GM12878 (cell line): ENCODE results near the gene GRAMD1B. TPM values are rescaled to one million over a fixed set of nuclear protein-coding genes. Genes with fewer than 3 reads are reported as not detected.

Experiments
- ATAC-seq: fragments of 200-7000 bp; cut with Tn5 transposase; 3 replicates; pipeline ENCODE4 v1.9.1; 2020; ENCODE audit warnings: mild to moderate bottlenecking, moderate library complexity
- BruUV-seq: library from RNA; stranded (reverse); fragments of 400-500 nt; replicated peaks from 2 replicates; lab custom pipeline; 2021; lab: Mats Ljungman, UMichigan
- CTCF ChIA-PET: fragments of 300-600 bp; sonication (Branson Sonifier 250); formaldehyde crosslinking; extraction: SDS; loops from one replicate; lab custom pipeline; 2021; ENCODE audit warnings: inconsistent platforms; lab: Yijun Ruan, JAX
- POLR2A ChIA-PET: fragments of 350-600 bp; formaldehyde crosslinking; extraction: SDS; loops from one replicate; lab custom pipeline; 2021; ENCODE audit warnings: inconsistent platforms; lab: Charles Lee
- RAD21 ChIA-PET: fragments of 300-600 bp; sonication (Branson Sonifier 250); formaldehyde crosslinking; loops from one replicate; lab custom pipeline; 2023; ENCODE audit warnings: antibody characterized with exemption; ENCODE audit not compliant: unreplicated experiment; lab: Charles Lee
- SMC1A ChIA-PET: fragments of 300-600 bp; sonication (Branson Sonifier 250); formaldehyde crosslinking; loops from one replicate; lab custom pipeline; 2023; ENCODE audit not compliant: unreplicated experiment, uncharacterized antibody; lab: Charles Lee
- DNase-seq: peaks from one replicate; pipeline ENCODE4 v3.0.0-alpha.2; 2011; ENCODE audit warnings: low read depth, low spot score
- FAIRE-seq: peaks from 3 replicates; lab custom pipeline; 2011; peaks lifted over from hg19 to GRCh38; lab: Jason Lieb, UNC
- H2AFZ ChIP-seq: 2 replicates; pipeline ENCODE4 v1.6.0; 2011; ENCODE audit warnings: low read depth, low read length, control low read depth; ENCODE audit not compliant: control insufficient read depth
- H3K27ac ChIP-seq: 2 replicates; pipeline ENCODE4 v1.5.1; 2011; ENCODE audit warnings: control low read depth; ENCODE audit not compliant: control insufficient read depth, insufficient read depth
- H3K27me3 ChIP-seq, 2 experiments: replicated peaks in 1 of 2; 2 replicates each; pipeline versions ENCODE4 v1.6.0 to v1.6.1; 2011; ENCODE audit warnings: low read length in 1 of 2; ENCODE audit not compliant: control insufficient read depth in 2 of 2, insufficient read depth in 2 of 2
- H3K36me3 ChIP-seq, 2 experiments: 2 replicates each; pipeline ENCODE4 v1.5.1; 2011; ENCODE audit warnings: low read length in 1 of 2; ENCODE audit not compliant: control insufficient read depth in 2 of 2, insufficient read depth in 2 of 2
- H3K4me1 ChIP-seq: 2 replicates; pipeline ENCODE4 v1.6.1; 2011; ENCODE audit warnings: mild to moderate bottlenecking, low read length, moderate library complexity, mixed read lengths; ENCODE audit not compliant: control insufficient read depth, insufficient read depth
- H3K4me2 ChIP-seq: 2 replicates; pipeline ENCODE4 v1.6.0; 2011; ENCODE audit warnings: control low read depth; ENCODE audit not compliant: control insufficient read depth, insufficient read depth
- H3K4me3 ChIP-seq: fragments of 200-600 bp; sonication (generic); 2 replicates; pipeline ENCODE4 v1.5.1; 2016
- H3K79me2 ChIP-seq: 2 replicates; pipeline ENCODE4 v1.6.0; 2011; ENCODE audit warnings: low read length; ENCODE audit not compliant: control insufficient read depth, insufficient read depth
- H3K9ac ChIP-seq: 2 replicates; pipeline ENCODE4 v1.8.0; 2011; ENCODE audit warnings: low read length, control low read depth, mixed read lengths; ENCODE audit not compliant: control insufficient read depth, insufficient read depth
- H3K9me3 ChIP-seq: replicated peaks from 3 replicates; pipeline ENCODE4 v1.5.1; 2011; ENCODE audit warnings: mild to moderate bottlenecking, low read length; ENCODE audit not compliant: control insufficient read depth, insufficient read depth
- H4K20me1 ChIP-seq: 2 replicates; pipeline ENCODE4 v1.6.0; 2011; ENCODE audit not compliant: control insufficient read depth, insufficient read depth
- CTCF ChIP-seq, 3 experiments: IDR thresholded peaks in 2 of 3; conservative IDR thresholded peaks in 1 of 3; 2 replicates each; pipeline ENCODE4 v1.5.1; 2011; ENCODE audit warnings: low read depth in 3 of 3, low read length in 3 of 3, mild to moderate bottlenecking in 3 of 3, control low read depth in 2 of 3, moderate library complexity in 2 of 3, inconsistent platforms in 1 of 3, mixed read lengths in 1 of 3; ENCODE audit not compliant: control insufficient read depth in 2 of 3, insufficient read depth in 1 of 3; ENCODE audit errors: extremely low read depth in 1 of 3
- E4F1 ChIP-seq: fragments of 450-650 bp; IDR thresholded peaks from 2 replicates; pipeline ENCODE4 v1.6.1; 2018; ENCODE audit warnings: borderline replicate concordance, mild to moderate bottlenecking; ENCODE audit not compliant: partially characterized antibody
- EED ChIP-seq: sonication (generic); IDR thresholded peaks from 2 replicates; pipeline ENCODE4 v1.6.1; 2016; ENCODE audit warnings: antibody characterized with exemption, low read depth
- ELK1 ChIP-seq: IDR thresholded peaks from 2 replicates; pipeline ENCODE4 v1.6.1; 2012; ENCODE audit warnings: low read depth, low read length, improper control_type of control experiment
- FOXM1 ChIP-seq: IDR thresholded peaks from 2 replicates; pipeline ENCODE4 v1.6.1; 2012; ENCODE audit warnings: low read depth, mild to moderate bottlenecking, inconsistent platforms, low read length, moderate library complexity
- JUND ChIP-seq: IDR thresholded peaks from 2 replicates; pipeline ENCODE4 v1.6.1; 2012; ENCODE audit warnings: low read depth, mild to moderate bottlenecking, low read length, improper control_type of control experiment, moderate library complexity
- LARP7 ChIP-seq: fragments of 450-650 bp; IDR thresholded peaks from 2 replicates; pipeline ENCODE4 v1.6.1; 2017; ENCODE audit warnings: mild to moderate bottlenecking
- NKRF ChIP-seq: fragments of 450-650 bp; conservative IDR thresholded peaks from 2 replicates; pipeline ENCODE4 v1.6.1; 2017; ENCODE audit warnings: mild to moderate bottlenecking, moderate library complexity
- NR2C1 ChIP-seq: fragments of 450-650 bp; IDR thresholded peaks from 2 replicates; pipeline ENCODE4 v1.6.1; 2017; ENCODE audit warnings: antibody characterized with exemption, mild to moderate bottlenecking, moderate library complexity
- NR2C2 ChIP-seq: IDR thresholded peaks from 2 replicates; pipeline ENCODE4 v1.6.1; 2011; ENCODE audit warnings: borderline replicate concordance, low read depth; ENCODE audit not compliant: control insufficient read depth, insufficient read length
- POLR2AphosphoS5 ChIP-seq: IDR thresholded peaks from 2 replicates; pipeline ENCODE4 v1.6.1; 2011; ENCODE audit warnings: mild to moderate bottlenecking, low read length, inconsistent platforms
- SUPT20H ChIP-seq: IDR thresholded peaks from 2 replicates; pipeline ENCODE4 v1.6.1; 2011; ENCODE audit warnings: low read depth, mild to moderate bottlenecking, low read length, moderate library complexity, borderline replicate concordance; ENCODE audit not compliant: control insufficient read depth
- SUZ12 ChIP-seq: fragments of 200-600 bp; sonication (generic); IDR thresholded peaks from one replicate; pipeline ENCODE4 v1.6.1; 2018; ENCODE audit warnings: antibody characterized with exemption, mild to moderate bottlenecking; ENCODE audit not compliant: unreplicated experiment
- TBL1XR1 ChIP-seq: IDR thresholded peaks from 2 replicates; pipeline ENCODE4 v1.6.1; 2012; ENCODE audit warnings: low read depth, low read length, improper control_type of control experiment
- ZBED1 ChIP-seq: IDR thresholded peaks from 2 replicates; pipeline ENCODE4 v1.6.1; 2016; ENCODE audit warnings: borderline replicate concordance
- WGBS: methylation state at CpG from one replicate; pipeline ENCODE4 v1.1.6; 2016; ENCODE audit warnings: low lambda C conversion rate; ENCODE audit not compliant: insufficient replicate concordance, insufficient coverage; ENCODE audit errors: missing lambda C conversion rate; 5-methylcytosine and 5-hydroxymethylcytosine counted together
- in situ Hi-C: fragments of 300-500 bp; cut with MboI; formaldehyde crosslinking; loops from 9 replicates; pipeline ENCODE4 v1.14.3; 2018; ENCODE audit warnings: mixed read lengths
- intact Hi-C: fragments of 100-400 bp; cut with micrococcal nuclease; formaldehyde crosslinking; loops from one replicate; pipeline ENCODE4 v1.14.2; 2022; ENCODE audit not compliant: unreplicated experiment
- polyA plus RNA-seq, 11 experiments: library from polyadenylated mRNA; depleted of rRNA in 4 of 11; unstranded in 6 of 11; stranded (reverse) in 5 of 11; fragments of >200 nt; fragmentation: Nextera tagmentation in 4 of 11; fragmentation: Illumina TruSeq in 1 of 11; extraction: Ambion mirVana in 4 of 11; extraction: Trizol in 1 of 11; gene quantifications; 1 replicate in 1 of 11; 2 replicates in 10 of 11; pipeline versions ENCODE4 v1.2.1 to v1.2.3, GENCODE V29; 2011 to 2016; ENCODE audit warnings: inconsistent platforms in 2 of 11, missing spikeins in 2 of 11, low read depth in 1 of 11
- total RNA-seq, 4 experiments: library from RNA; depleted of rRNA in 3 of 4; stranded (reverse); fragments of >200 nt in 3 of 4; fragmentation: Illumina TruSeq in 1 of 4; extraction: Trizol in 1 of 4; gene quantifications; 2 replicates each; pipeline versions ENCODE4 v1.2.1 to v1.2.3, GENCODE V29; 2013 to 2021

The GRAMD1B gene
- total and polyA plus RNA-seq, 10 of the 15 experiments (the other 5 are each of a cell fraction or from before 2014, with no cell fraction given): 1.9 to 49.1 (median 26.9) TPM

GRCh38 chr11:123438131-123438627 lies 8.1 kb downstream of the GRAMD1B start:
- intact Hi-C loops (no loop called here), in situ Hi-C loops (no loop called here)
- ChIA-PET CTCF (interaction anchor here (0.6 to 10.6 kb wide), 4 partner anchors 24 to 30 kb away, joined by 3 to 137 read pairs (median 3); no protein-coding TSS in a partner anchor), POLR2A (no interaction called here), SMC1A (interaction anchor here (0.7 to 1.5 kb wide), 4 partner anchors 31 to 42 kb away, joined by 3 to 4 read pairs (median 3); no protein-coding TSS in a partner anchor), RAD21 (interaction anchor here (1.7 kb wide), 1 partner anchor 31 kb away, joined by 8 read pairs; no protein-coding TSS in a partner anchor)
- Histone ChIP-seq H3K4me1 (peaks cover 19% of the 10 kb centered on the region), H3K4me2 (no peak overlapping the region), H3K36me3 (no peaks in the 10 kb centered on the region), H3K27me3 (no peaks in the 10 kb centered on the region), H3K4me3 (no peak overlapping the region), H3K9ac (no peak overlapping the region), H4K20me1 (no peaks in the 10 kb centered on the region), H3K27ac (no peak overlapping the region), H2AFZ (no peak overlapping the region), H3K9me3 (no peaks in the 10 kb centered on the region), H3K79me2 (no peaks in the 10 kb centered on the region; the same call in 1 of the 2 replicates)
- BruUV-seq: no TSS peak
- WGBS: 74% methylated on average over 7 of the region's 7 CpGs
- FAIRE-seq (no peak), DNase-seq (no peak), ATAC-seq (no peak; the same call in 2 of the 3 replicates)
- TF ChIP-seq NR2C2 (no peak), POLR2AphosphoS5 (no peak), EED (no peak), E4F1 (no peak), NKRF (no peak), NR2C1 (no peak), SUPT20H (no peak), TBL1XR1 (no peak), FOXM1 (no peak), JUND (no peak), SUZ12 (no peak), ZBED1 (no peak), CTCF (IDR thresholded peaks at IDR 0.05 in 2 of 3, conservative IDR thresholded peaks at IDR 0.05 in 1 of 3; ENCODE audit: control insufficient read depth in 2 of 3, extremely low read depth in 1 of 3, insufficient read depth in 1 of 3, low read depth in 3 of 3, low read length in 3 of 3) (no peak), ELK1 (no peak), LARP7 (no peak)
